Stimulated activated effector memory CD8-positive, alpha-beta T cell treated with anti-CD3 and anti-CD28 coated beads, Interleukin-12 subunit alpha, Interleukin-12 subunit beta, amount 100 ng/mL, for 72 hours (primary cell): ENCODE results near the gene WNT5B.

Source experiments
- ATAC-seq: fragments of 150-1000 bp; cut with Tn5 transposase; 2 replicates; pipeline ENCODE4 v1.10.0; 2021
- DNase-seq, 2 donors: peaks; one replicate each; pipeline ENCODE4 v3.0.0; 2021 to 2022; ENCODE audit warnings: low spot score in 2 of 2
- H3K27ac Mint-ChIP-seq: one replicate; pipeline ENCODE4 v1.8.0; 2022; ENCODE audit warnings: mild to moderate bottlenecking, mixed read lengths
- H3K36me3 Mint-ChIP-seq: one replicate; pipeline ENCODE4 v1.8.0; 2022; ENCODE audit warnings: mild to moderate bottlenecking, mixed read lengths
- H3K4me1 Mint-ChIP-seq: one replicate; pipeline ENCODE4 v1.8.0; 2022; ENCODE audit warnings: mixed read lengths
- H3K4me3 Mint-ChIP-seq: one replicate; pipeline ENCODE4 v1.8.0; 2022; ENCODE audit warnings: mild to moderate bottlenecking, mixed read lengths
- H3K9me3 Mint-ChIP-seq: one replicate; pipeline ENCODE4 v1.8.0; 2022; ENCODE audit warnings: mixed read lengths

WNT5B gene

GRCh38 chr12:1633459-1633858 lies 4.4 kb downstream of the WNT5B start:
- no peak overlapping the region for H3K27ac Mint-ChIP-seq
- no peaks in the 10 kb centered on the region for H3K36me3 Mint-ChIP-seq
- no peak for DNase-seq
- H3K4me3 Mint-ChIP-seq, result no peak overlapping the region
- H3K4me1 Mint-ChIP-seq, result peaks cover 7% of the 10 kb centered on the region
- no peak for ATAC-seq
- H3K9me3 Mint-ChIP-seq, result no peaks in the 10 kb centered on the region

- Mint-ChIP-seq H3K4me1 (peaks cover 4% of the 10 kb centered on the region), H3K27ac (no peak overlapping the region)
- ATAC-seq, result no peak
These were observed 5.1 kb downstream of the WNT5B start for GRCh38 chr12:1634149-1634548.

GRCh38 chr12:1634590-1635191 lies 5.7 kb downstream of the WNT5B start:
- H3K27ac Mint-ChIP-seq, result no peak overlapping the region
- DNase-seq, result peak; percentile 42 to 74
- H3K36me3 Mint-ChIP-seq, result no peaks in the 10 kb centered on the region
- H3K4me3 Mint-ChIP-seq, result no peak overlapping the region
- peak; percentile 70 for ATAC-seq
- no peaks in the 10 kb centered on the region for H3K9me3 Mint-ChIP-seq
- no peaks in the 10 kb centered on the region for H3K4me1 Mint-ChIP-seq

More at GRCh38 chr12:1634149-1634548, 5.1 kb downstream of the WNT5B start:
- H3K9me3 Mint-ChIP-seq, result no peaks in the 10 kb centered on the region
- H3K4me3 Mint-ChIP-seq, result no peak overlapping the region
- DNase-seq, result no peak
- no peaks in the 10 kb centered on the region for H3K36me3 Mint-ChIP-seq

GRCh38 chr12:1635301-1636095 lies 6.5 kb downstream of the WNT5B start:
- H3K27ac Mint-ChIP-seq, result no peak overlapping the region
- ATAC-seq (no peak), DNase-seq (no peak)

GRCh38 chr12:1638203-1638602 lies 9.2 kb downstream of the WNT5B start:
- H3K27ac Mint-ChIP-seq, result no peak overlapping the region

More at GRCh38 chr12:1635301-1636095, 6.5 kb downstream of the WNT5B start:
- H3K9me3 Mint-ChIP-seq, result no peaks in the 10 kb centered on the region
- no peak overlapping the region for H3K4me3 Mint-ChIP-seq
- no peaks in the 10 kb centered on the region for H3K4me1 Mint-ChIP-seq
- H3K36me3 Mint-ChIP-seq, result no peaks in the 10 kb centered on the region

GRCh38 chr12:1639538-1639937 lies 10.5 kb downstream of the WNT5B start:
- no peaks in the 10 kb centered on the region for H3K36me3 Mint-ChIP-seq
- ATAC-seq, result no peak
- DNase-seq, result no peak
- H3K4me3 Mint-ChIP-seq, result no peak overlapping the region
- H3K9me3 Mint-ChIP-seq, result no peaks in the 10 kb centered on the region
- no peak overlapping the region for H3K27ac Mint-ChIP-seq
- H3K4me1 Mint-ChIP-seq, result no peaks in the 10 kb centered on the region

More at GRCh38 chr12:1638203-1638602, 9.2 kb downstream of the WNT5B start:
- ATAC-seq (no peak), DNase-seq (no peak)
- Mint-ChIP-seq H3K4me1 (no peaks in the 10 kb centered on the region), H3K9me3 (no peaks in the 10 kb centered on the region), H3K4me3 (no peak overlapping the region), H3K36me3 (no peaks in the 10 kb centered on the region)

- DNase-seq, result no peak
- H3K4me3 Mint-ChIP-seq, result no peak overlapping the region
- no peaks in the 10 kb centered on the region for H3K36me3 Mint-ChIP-seq
- ATAC-seq, result no peak
- no peaks in the 10 kb centered on the region for H3K9me3 Mint-ChIP-seq
- H3K27ac Mint-ChIP-seq, result no peak overlapping the region
- H3K4me1 Mint-ChIP-seq, result no peaks in the 10 kb centered on the region
These were observed 11.6 kb downstream of the WNT5B start for GRCh38 chr12:1640328-1641234.

- no peak overlapping the region for H3K27ac Mint-ChIP-seq
- H3K4me3 Mint-ChIP-seq, result no peak overlapping the region
- H3K36me3 Mint-ChIP-seq, result no peaks in the 10 kb centered on the region
- H3K4me1 Mint-ChIP-seq, result no peaks in the 10 kb centered on the region
- DNase-seq, result no peak
- no peaks in the 10 kb centered on the region for H3K9me3 Mint-ChIP-seq
- ATAC-seq, result no peak
These were observed 13.5 kb downstream of the WNT5B start for GRCh38 chr12:1642513-1642912.

GRCh38 chr12:1643043-1643442 lies 14.0 kb downstream of the WNT5B start:
- no peaks in the 10 kb centered on the region for H3K9me3 Mint-ChIP-seq
- no peak overlapping the region for H3K27ac Mint-ChIP-seq
- no peaks in the 10 kb centered on the region for H3K36me3 Mint-ChIP-seq
- DNase-seq (no peak), ATAC-seq (no peak)
- no peaks in the 10 kb centered on the region for H3K4me1 Mint-ChIP-seq
- H3K4me3 Mint-ChIP-seq, result no peak overlapping the region

- Mint-ChIP-seq H3K4me3 (no peak overlapping the region), H3K36me3 (no peaks in the 10 kb centered on the region), H3K27ac (no peak overlapping the region), H3K4me1 (no peaks in the 10 kb centered on the region), H3K9me3 (no peaks in the 10 kb centered on the region)
- DNase-seq (no peak), ATAC-seq (no peak)
These were observed 15.0 kb downstream of the WNT5B start for GRCh38 chr12:1643905-1644533.

GRCh38 chr12:1644534-1645438 lies 15.8 kb downstream of the WNT5B start:
- Mint-ChIP-seq H3K9me3 (no peaks in the 10 kb centered on the region), H3K4me3 (no peak overlapping the region), H3K4me1 (no peaks in the 10 kb centered on the region), H3K27ac (no peak overlapping the region), H3K36me3 (no peaks in the 10 kb centered on the region)
- DNase-seq (no peak), ATAC-seq (no peak)

- no peaks in the 10 kb centered on the region for H3K36me3 Mint-ChIP-seq
These were observed 16.8 kb downstream of the WNT5B start for GRCh38 chr12:1645819-1646218.

GRCh38 chr12:1646569-1647284 lies 17.7 kb downstream of the WNT5B start:
- Mint-ChIP-seq H3K4me3 (no peak overlapping the region), H3K4me1 (no peaks in the 10 kb centered on the region), H3K36me3 (no peaks in the 10 kb centered on the region)

More at GRCh38 chr12:1645819-1646218, 16.8 kb downstream of the WNT5B start:
- ATAC-seq, result no peak
- no peak overlapping the region for H3K27ac Mint-ChIP-seq
- no peaks in the 10 kb centered on the region for H3K4me1 Mint-ChIP-seq
- DNase-seq, result no peak
- no peak overlapping the region for H3K4me3 Mint-ChIP-seq
- no peaks in the 10 kb centered on the region for H3K9me3 Mint-ChIP-seq

GRCh38 chr12:1647285-1647669 lies 18.2 kb downstream of the WNT5B start:
- ATAC-seq (no peak), DNase-seq (no peak)
- H3K36me3 Mint-ChIP-seq, result no peaks in the 10 kb centered on the region
- H3K4me3 Mint-ChIP-seq, result no peak overlapping the region
- H3K27ac Mint-ChIP-seq, result no peak overlapping the region
- H3K9me3 Mint-ChIP-seq, result no peaks in the 10 kb centered on the region
- H3K4me1 Mint-ChIP-seq, result no peaks in the 10 kb centered on the region

More at GRCh38 chr12:1646569-1647284, 17.7 kb downstream of the WNT5B start:
- DNase-seq, result no peak
- no peaks in the 10 kb centered on the region for H3K9me3 Mint-ChIP-seq
- no peak for ATAC-seq
- H3K27ac Mint-ChIP-seq, result no peak overlapping the region
